D721Med (cell line): ENCODE measurements around the gene CDC42EP5.
A peak's percentile ranks its signal among the peaks of the same experiment; 100 is the strongest.
"Not testable (repeated sequence)": the region's sequence is repeated elsewhere in the genome, so short reads cannot be mapped to it uniquely, and the experiment has no call there.

Experiments
- DNase-seq: peaks from one replicate; pipeline ENCODE4 v3.0.0; 2011; ENCODE audit warnings: low spot score; ENCODE audit not compliant: insufficient read length
- FAIRE-seq: peaks from 2 replicates; lab custom pipeline; 2011; peaks lifted over from hg19 to GRCh38; lab: Jason Lieb, UNC
- CTCF ChIP-seq: IDR thresholded peaks from 2 replicates; pipeline ENCODE4 v1.5.1; 2012; ENCODE audit warnings: mild to moderate bottlenecking, control low read depth; ENCODE audit not compliant: insufficient read depth; ENCODE audit errors: missing control alignments

The CDC42EP5 gene

GRCh38 chr19:54448040-54448773 lies 24.9 kb downstream of the CDC42EP5 start:
- FAIRE-seq (no peak), DNase-seq (no peak)
- TF ChIP-seq CTCF, result no peak

GRCh38 chr19:54446349-54446748 lies 26.7 kb downstream of the CDC42EP5 start:
- DNase-seq, FAIRE-seq: not testable (repeated sequence)

GRCh38 chr19:54444737-54445136 lies 28.4 kb downstream of the CDC42EP5 start:
- DNase-seq, result no peak
- FAIRE-seq, result no peak
- TF ChIP-seq CTCF, result no peak

- no peak for TF ChIP-seq CTCF
- no peak for DNase-seq
- no peak for FAIRE-seq
These were observed 32.5 kb downstream of the CDC42EP5 start for GRCh38 chr19:54440641-54441040.

- DNase-seq, result no peak
- TF ChIP-seq CTCF, result peak; percentile 58
- FAIRE-seq, result no peak
These were observed 33.8 kb downstream of the CDC42EP5 start for GRCh38 chr19:54439174-54439851.

GRCh38 chr19:54436628-54437252 lies 36.4 kb downstream of the CDC42EP5 start:
- FAIRE-seq (no peak), DNase-seq (no peak)
- TF ChIP-seq CTCF, result no peak

- no peak for TF ChIP-seq CTCF
- DNase-seq, result no peak
- FAIRE-seq, result no peak
These were observed 37.0 kb downstream of the CDC42EP5 start for GRCh38 chr19:54436031-54436523.
